Ammon's horn (tissue), 1 donor: Measurements from ENCODE around the gene PSAP.
A peak's percentile ranks its signal among the peaks of the same experiment; 100 is the strongest.

ENCODE experiments used
- DNase-seq: peaks from one replicate; pipeline ENCODE4 v3.0.0-alpha.2; 2016; ENCODE audit warnings: low spot score

PSAP gene

DNA sequence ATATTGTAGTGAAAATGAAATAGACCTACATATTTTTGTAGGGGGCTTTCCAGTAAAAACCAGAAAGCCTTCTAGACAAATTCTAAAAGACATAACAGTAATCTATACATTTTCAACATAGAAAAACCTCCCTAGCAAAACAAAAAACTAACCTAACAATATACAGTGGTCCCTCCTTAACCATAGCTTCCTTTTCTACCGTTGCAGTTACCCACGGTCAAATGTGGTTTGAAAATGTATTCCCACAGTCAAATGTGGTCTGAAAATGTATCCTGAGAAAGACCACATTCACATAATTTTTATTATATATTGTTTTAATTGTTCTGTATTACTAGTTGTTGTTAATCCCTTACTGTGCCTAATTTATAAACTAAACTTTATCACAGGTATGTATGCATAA lies 6.4 kb downstream of the PSAP start:
- no peak for DNase-seq

DNA sequence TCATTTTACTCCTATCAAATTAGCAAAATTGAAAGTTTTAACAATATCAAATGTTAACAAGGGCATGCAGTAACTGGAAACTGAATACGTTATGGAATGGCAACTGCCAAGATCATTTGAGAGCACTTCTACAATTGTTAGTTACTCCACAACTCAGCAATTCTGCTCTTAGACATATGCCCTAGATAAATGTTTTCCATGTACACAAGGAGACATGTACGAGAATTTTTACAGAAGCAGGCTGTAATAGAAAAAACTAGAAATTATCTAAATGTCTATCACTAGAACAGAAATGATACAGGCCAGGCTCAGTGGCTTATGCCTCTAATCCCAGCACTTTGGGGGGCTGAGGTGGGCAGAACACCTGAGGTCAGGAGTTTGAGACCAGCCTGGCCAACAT lies 7.0 kb downstream of the PSAP start:
- DNase-seq = no peak

DNA sequence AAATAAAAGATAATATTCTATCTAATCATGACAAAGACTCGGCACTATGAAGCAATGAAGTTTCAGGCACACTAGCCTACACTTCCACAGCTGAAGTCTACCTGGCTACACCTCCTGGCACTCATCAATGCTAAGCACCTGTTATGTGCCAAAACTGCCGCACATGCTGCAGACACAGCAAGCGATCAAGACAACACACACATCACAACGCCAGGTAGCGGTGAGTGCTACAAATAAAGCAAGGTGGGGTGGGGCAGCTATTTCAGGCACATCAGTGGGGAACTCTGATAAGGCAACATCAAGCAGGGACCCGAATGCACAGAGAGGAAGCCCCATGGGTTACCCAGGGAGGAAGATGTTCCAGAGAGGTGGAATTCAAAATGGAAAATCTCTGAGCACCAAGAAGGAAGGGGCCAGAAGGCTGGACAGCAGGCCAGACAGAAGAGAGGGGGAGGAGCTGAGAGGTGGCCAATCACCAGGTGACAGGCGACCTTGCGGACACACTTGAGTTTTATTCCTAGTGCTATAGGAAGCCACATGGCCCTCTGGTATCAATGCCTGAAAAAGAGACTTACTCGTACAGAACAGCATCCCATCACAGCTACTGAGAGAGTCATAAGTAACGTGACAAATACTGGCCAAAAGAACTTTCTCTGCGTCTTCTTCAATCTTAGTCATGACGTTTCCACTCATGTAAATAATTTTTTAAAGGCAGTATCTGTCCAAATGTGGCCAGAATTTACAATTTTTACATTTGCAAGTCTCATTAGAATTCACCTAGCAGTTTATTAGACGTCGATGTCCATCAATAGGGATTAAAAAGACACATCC lies 8.0 kb downstream of the PSAP start:
- no peak for DNase-seq

DNA sequence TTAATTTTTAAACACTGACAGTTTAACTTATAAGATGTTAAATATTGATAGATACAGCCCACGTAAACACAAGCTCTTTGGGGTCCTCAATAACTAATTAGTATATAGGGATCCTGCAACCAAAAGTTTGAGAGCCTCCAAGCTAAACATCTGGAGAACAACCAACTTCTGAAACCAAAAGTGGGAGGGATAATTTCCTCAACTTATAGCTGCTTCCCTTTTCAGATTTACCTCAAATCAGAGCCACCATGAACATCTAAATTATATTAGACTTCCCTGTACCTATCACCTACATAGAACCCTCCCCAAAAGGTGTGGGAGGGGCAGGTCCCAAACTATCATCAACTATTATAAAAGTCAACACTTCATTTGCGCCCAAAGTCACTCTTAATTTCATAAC lies 8.6 kb downstream of the PSAP start:
- no peak for DNase-seq

DNA sequence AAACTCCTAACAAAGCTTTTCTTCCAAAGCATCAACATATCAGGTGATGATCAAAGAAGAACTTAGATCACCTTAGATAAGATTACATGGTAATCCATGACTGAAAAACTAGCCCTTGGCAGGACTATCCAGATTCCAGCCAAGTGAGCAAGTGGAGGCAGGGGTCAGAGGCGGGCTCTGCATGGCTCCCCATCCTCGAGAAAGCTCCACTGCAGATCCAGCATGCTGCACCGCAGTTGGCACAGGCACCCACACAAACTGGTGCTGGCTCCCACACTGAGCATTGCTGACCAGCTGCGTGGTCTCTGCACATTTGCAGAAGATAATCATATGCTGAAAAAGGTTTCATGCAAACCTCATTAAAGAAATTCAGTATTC lies 10.1 kb downstream of the PSAP start:
- DNase-seq = no peak

DNA sequence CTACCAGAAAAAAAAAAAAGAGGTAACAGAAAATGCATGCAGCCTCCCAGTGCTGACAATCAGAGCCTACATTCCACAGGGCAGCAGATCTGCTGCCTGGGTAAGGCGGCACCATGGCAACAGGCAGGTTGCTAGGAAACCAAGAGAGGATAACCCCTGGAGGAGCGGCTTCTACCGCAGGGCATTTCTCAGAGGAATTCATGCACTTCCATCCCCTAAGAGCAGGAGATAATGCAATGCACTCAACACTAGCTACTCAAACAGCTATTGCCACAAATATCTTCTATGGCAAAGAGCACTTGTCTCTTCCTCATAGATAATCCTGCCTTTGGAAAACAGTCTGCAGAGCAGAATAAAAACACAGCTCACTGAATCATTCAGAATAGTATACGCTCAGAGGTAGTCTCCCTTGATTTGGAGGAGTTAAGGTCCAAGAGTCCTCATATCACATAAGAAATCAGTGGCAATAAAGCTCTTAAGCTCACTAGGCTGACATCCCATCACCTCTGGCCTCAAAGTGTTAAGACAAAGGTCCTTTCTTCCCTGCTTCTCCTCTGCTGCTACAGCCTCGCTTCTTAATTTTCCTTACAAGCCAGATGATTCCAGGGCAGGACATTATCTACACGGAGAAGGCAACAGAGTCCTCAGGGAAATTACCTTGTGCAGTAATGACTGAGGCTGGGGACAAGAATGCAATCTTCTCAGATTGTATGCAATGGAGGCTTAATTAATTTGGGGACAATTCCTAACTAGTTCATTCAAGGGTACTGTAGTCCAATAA lies 10.7 kb downstream of the PSAP start:
- peak; percentile 94 for DNase-seq

DNA sequence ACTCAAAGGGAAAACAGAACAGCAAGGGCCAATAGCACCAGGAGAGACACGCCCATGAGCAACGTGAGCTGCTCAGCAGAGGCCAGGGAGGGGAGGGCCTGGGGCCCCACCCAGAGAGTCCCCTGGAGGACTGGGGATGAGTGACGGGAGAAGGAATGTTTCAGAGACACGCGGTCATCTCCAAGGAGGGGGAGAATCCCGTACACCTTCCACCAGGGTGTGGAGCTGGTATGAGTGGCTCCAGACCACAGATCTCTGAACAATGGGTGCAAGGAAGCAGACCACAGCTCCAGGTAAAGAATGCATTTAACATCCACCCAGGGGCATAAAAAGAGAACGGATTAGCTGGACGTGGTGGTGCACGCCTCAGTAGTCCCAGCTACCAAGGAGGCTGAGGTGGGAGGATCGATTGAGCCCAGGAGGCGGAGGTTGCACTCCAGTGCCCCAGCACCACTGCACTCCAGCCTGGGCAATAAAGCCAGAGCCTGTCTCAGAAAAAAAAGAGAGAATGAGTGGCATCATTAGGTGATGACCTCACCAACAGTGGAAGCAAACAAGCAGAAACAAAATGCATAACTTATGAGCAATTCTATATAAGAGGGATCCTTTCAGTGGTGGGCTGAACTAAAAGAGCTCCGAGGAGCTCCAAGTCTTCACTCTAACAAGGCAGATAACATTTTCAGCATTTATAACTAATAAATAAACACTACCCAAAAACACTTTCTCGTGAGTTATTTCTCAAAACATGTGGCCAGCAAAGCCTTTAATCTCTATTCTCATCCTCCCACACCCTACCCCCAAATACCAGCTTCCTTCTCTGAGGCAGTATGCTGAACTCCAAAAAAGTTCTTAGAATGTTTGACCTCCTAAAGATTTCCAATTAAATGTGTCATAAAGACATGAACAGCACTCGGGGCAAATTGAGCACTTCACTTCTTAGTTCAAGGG lies 12.5 kb downstream of the PSAP start:
- no peak for DNase-seq

DNA sequence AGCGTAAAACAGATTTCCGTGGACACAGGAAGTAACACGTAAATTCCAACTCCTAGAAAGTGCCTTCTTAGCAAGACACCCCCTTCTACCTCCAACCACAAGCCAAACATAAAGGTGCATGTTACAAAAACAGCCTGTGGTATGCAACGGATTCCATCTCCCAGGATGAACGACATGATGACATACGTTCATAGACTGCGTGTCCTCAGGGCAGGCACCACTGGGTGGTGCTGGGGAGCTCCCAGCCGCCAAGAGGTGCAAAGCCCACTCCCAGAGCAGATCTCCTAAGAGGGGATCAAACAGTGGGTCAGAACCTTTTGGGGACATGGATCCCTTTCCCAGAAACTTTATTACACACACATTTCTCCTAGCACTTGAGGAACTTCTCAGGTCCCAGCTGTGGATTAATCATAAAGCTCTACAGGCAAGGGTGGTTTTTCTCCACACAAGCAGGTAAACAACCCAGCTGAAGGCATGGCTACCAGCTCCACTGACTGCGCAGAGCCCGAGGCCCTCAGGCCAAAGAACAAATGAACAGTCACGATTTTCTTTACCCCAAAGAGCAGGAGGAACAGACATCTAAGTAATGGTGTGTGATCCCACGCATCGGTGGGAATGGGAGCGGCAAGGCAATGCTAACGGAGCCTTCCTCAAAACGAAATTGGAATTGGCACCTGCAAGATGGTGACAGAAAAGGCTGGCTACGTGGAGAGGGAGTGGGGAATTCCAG lies 13.8 kb downstream of the PSAP start:
- no peak for DNase-seq

DNA sequence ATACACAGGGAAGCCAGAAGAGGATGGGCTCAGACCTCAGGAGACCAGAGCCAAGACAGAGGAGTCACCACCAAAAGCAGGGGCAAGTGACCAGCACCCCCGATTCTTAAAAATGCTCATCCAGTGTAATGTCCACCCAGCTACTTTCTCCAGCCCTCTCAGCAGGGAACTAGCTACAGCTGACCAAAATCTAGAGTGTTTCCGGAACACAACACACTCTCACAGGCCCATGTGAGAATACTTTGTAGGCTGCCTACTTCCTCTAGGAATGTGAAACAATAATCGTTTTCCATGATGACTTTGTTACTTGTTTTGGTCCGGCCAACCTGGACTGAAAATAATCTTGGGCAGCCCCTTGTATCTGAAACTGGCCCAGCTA lies 14.5 kb downstream of the PSAP start:
- no peak for DNase-seq

DNA sequence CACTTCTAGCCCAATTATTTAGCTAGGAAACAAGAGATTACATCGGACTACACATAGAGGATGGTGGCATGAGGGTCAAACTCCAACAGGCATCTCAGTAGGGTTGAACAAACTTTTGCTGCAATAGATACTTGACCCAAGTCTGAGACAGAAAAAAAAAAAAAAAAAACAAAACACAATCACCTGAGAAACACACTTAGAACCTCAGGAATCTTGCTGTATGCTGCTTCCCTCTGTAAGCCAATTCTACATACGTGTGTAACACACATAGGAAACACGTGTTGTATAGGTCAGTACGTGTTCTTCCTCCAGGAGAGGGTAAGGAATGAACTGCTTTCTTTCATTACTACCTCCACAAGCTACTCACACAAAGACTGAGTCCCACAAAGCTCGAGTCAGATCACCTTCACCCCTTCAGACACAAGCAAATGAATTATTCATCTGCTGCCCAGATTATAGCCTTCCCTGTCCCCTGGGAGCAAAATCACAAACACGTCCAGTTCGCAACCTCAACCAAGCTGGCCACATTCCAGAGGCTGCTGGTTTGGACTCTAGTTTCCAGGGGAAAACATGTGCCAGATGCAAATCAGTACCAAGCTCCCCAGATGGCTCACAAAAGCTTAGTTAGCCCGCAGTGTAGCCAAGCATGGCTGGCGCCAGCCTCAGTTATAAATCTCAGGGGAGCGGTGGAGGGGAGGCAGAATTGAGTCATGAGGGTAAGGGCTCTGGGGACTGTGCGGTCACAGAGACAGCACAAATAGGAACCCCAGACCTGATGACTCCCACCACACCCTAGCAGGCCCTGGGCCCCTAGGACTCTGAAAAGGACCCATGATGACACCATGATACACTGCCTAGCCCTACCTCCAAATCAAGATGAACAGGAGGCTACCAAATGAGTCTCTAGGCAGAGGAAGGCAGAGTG lies 15.1 kb downstream of the PSAP start:
- peak; percentile 92 for DNase-seq

DNA sequence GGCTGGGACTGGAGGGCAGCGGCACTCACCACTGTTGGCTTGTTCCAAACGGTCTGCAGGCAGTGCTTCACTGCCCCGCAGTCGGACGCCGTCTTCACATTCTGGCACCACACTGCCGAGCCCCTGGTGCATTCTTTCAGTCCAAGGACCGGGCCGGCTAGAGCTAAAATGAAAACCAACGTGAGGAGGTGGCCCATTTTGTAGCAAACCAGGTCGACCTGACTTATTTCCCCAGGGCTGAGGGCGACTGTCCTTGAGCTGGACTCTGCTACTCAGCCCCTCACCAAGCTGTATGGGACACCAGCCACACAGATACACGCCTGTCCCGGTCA lies 16.7 kb downstream of the PSAP start:
- DNase-seq = no peak

DNA sequence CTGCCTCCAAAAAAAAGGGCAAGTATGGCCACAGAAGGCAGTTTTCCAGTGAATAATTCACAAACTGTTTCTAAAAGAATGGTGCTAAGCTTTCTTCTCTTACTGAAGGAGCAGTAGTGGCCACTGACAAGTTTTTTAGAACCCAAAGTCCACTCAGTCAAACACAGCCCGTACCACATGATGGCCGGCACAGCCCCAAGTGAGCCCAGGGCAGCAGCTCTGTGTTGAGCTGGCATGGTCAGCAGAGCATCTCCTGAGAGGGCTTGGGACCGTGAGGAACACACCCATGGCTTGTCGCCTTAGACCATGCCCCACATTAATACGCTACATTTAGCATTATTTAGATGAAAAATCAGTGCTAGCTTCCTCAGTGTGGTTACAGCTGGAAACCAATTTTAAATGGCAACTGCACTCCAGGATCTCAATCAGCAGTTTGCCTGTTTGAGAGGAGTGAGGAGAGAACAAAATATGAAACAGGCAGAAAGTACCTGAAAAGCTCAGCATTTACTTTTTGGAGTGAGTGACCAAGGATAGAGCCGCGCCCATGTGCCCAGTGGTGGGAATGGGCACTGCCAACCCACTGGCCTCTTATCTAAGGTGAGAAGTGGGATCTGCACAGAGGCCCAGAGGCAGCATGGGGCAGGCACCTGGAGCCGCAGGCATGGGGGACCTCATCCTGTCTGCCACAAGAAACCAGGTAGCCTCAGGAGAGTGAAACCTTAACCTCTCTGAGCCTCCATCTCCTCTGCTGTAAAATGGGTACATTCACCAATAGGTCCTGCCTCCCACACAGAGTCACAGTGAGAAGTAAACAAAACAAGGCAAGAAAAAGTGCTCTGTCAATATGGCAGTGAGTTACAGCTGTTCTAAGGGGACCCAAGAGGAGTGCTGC lies 17.4 kb downstream of the PSAP start:
- DNase-seq = no peak

DNA sequence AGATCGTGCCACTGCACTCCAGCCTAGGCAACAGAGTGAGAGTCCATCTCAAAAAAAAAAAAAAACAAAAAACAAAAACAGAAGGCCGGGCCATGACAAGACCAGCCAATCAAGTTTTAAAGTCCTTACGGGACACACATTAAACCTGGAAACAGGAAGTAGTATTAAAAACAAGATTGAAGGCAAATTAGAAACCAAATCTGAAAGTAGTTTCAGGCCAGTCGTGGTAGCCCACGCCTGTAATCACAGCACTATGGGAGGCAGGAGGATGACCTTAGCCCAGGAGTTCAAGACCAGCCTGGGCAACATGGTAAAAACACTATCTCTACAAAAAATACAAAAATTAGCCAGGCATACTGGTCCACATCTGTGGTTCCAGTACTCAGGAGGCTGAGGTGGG lies 18.1 kb downstream of the PSAP start:
- no peak for DNase-seq

DNA sequence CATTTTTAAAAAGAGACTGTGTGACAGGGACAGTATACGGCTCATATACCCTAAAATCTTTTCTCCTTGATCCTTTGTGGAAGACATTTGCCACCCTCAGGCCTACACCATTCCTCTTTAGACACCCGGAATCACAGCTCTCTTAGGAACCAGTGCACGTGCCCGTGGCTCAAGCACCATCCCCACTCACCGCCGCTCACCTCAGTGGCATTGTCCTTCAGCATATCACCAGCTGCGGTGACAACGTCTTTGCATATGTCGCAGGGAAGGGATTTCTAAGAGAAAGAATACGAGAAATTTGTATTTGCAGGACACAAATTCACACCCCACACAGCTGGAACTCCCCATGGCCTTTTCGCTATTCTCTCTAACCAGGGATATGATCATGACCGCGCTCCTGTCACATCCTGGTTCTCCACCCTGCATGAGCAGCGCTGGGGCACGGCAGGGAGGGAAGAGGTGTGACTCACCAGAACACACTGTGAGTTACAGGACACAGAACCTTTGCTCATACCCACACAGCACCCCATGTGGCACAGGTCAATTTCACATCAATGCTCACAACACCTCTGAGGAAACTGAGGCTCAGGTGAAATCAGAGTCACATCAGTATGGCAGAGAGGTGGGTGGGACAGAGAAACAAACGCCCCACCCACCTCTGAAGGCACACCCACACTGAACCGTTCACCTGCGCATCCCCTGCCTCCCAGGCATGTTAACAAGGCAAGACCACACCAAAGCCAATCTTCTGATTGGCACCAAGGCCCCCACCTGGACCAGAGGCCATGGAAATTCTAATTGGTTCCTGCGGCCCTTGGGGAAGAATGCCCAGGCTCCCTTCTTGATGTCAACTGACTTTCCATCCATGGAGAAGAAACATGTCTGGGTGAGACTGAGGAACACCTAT lies 19.2 kb downstream of the PSAP start:
- no peak for DNase-seq

DNA sequence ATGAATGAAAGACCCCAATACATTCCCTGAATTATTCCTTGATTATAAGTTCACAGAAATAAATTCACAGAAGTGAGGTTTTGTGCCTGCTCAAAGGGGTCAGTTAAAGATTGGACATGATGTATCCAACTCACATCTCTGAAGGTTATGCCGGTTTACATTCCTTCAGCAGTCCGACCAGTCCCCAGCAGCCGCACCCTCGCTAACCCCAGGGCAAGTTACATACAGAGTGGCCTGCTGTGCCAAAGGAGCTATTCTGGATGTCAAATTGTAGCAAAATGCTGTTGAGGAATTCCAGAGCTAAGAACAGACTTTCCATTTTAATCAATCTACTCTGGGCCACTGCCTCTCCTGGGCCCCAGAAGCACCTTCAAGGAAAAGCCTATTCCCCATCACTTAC lies 20.3 kb downstream of the PSAP start:
- no peak for DNase-seq

DNA sequence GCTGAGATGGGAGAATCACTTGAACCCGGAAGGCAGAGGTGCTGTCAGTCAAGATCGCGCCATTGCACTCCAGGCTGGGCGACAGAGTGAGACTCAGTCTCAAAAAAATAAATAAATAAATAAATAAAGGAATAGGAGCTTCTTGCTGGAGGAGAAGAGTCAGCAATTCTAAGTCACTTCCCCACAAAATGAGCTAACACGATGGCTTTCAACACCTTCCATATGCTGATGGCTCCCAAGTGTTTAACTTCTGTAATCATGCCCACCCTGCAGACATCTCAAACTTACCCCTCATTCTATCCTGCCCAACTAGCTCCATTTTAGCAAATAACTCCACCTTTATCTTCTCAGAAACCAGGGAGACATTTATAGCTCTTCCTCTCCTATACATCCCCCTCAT lies 21.2 kb downstream of the PSAP start:
- no peak for DNase-seq

DNA sequence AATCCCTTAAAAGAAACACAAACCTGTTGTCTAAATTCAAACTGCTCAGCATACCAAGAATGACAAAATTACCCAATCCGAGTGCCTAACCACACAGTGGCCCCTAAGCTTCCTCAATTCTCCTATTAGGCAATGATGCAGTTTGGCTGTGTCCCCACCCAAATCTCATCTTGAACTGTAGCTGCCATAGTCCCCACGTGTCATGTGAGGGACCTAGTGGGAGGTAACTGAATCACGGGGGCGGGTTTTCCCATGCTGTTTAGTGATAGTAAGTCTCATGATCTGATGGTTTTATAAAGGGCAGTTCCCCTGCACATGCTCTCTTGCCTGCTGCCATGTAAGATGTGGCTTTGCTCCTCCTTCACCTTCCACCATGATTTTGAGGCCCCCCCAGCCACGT lies 21.9 kb downstream of the PSAP start:
- no peak for DNase-seq

DNA sequence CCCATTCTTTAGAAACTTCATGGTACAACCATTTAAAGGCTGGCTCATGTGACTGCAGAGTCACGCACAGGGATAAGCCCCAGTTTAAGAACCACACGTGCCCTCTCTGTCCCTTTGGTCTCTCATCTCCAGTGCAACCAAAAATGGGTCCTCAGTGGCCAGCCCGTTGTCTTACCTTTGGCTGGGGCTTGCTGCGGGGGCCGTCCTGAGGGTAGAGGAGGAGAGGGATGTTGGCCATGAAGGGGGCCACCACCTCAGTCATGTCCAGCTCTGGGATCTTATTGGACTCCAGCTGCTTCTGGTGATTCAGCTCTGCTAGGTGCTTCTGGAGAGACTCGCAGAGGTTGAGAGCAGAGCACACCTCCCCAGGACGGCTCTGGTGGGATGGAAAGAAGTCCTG lies 22.3 kb downstream of the PSAP start:
- no peak for DNase-seq

DNA sequence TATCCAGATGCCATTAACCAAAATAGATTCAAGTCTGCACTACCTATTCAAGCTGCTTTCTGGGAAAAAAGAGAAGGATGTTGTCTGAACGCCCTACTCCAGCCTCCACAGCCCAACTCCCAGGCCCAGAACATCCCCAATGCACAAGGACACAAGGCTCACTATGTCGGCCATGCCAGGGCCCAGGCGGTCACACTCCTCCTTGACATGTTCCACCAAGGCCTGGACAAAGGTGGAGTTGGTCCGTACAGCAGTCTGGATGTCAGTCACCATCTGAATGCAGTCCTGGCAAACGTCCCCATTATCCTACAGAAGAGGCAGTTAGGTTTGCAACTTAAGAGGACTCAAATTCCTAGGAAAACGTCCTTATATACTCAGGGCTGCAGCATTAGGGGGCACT lies 23.2 kb downstream of the PSAP start:
- no peak for DNase-seq
